HG03520 (cell line): ENCODE measurements around the gene SYCP2.
"Not testable (repeated sequence)": the region's sequence is repeated elsewhere in the genome, so short reads cannot be mapped to it uniquely, and the experiment has no call there.

Source experiments
- ATAC-seq: cut with Tn5 transposase; IDR thresholded peaks from one replicate; pipeline ENCODE4 v1.9.1; 2021; ENCODE audit warnings: mild to moderate bottlenecking, moderate library complexity; ENCODE audit not compliant: unreplicated experiment

SYCP2 gene, protein sequence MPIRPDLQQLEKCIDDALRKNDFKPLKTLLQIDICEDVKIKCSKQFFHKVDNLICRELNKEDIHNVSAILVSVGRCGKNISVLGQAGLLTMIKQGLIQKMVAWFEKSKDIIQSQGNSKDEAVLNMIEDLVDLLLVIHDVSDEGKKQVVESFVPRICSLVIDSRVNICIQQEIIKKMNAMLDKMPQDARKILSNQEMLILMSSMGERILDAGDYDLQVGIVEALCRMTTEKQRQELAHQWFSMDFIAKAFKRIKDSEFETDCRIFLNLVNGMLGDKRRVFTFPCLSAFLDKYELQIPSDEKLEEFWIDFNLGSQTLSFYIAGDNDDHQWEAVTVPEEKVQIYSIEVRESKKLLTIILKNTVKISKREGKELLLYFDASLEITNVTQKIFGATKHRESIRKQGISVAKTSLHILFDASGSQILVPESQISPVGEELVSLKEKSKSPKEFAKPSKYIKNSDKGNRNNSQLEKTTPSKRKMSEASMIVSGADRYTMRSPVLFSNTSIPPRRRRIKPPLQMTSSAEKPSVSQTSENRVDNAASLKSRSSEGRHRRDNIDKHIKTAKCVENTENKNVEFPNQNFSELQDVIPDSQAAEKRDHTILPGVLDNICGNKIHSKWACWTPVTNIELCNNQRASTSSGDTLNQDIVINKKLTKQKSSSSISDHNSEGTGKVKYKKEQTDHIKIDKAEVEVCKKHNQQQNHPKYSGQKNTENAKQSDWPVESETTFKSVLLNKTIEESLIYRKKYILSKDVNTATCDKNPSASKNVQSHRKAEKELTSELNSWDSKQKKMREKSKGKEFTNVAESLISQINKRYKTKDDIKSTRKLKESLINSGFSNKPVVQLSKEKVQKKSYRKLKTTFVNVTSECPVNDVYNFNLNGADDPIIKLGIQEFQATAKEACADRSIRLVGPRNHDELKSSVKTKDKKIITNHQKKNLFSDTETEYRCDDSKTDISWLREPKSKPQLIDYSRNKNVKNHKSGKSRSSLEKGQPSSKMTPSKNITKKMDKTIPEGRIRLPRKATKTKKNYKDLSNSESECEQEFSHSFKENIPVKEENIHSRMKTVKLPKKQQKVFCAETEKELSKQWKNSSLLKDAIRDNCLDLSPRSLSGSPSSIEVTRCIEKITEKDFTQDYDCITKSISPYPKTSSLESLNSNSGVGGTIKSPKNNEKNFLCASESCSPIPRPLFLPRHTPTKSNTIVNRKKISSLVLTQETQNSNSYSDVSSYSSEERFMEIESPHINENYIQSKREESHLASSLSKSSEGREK (N-terminal part only)

DNA sequence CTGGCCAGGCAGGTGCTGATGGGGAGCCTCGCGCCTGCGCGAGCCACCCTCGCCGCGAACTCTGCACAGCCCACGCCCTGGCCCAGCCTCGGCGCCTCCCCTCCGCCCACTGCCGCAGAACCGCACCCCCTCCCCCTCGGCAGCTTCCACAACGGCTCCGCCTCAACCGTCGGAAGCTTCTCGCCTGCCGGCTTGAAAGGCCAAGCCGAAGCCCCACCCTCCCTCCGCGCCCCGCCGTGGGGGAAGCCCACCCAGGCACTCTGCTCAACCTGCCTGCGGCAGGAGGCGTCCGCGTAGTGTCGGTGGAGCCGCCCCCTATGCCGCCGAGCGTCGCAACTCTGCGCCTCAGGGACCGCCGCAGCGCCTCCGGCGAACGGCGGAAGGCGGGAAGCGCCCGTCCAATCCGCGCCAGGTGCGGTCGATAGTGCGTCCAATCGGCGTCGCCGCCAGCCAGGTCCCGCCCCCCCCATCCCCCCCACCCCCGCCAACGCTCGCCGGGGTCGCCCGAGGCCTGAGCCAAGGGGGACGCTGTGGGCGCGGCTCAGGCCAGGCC lies at the start of gene SYCP2:
TSS of gene SYCP2 (minus strand) at position 342 of the 553 bp plus-strand sequence. CDS start 11,224 bp downstream, outside the sequence.
- ATAC-seq = peak; percentile 43

DNA sequence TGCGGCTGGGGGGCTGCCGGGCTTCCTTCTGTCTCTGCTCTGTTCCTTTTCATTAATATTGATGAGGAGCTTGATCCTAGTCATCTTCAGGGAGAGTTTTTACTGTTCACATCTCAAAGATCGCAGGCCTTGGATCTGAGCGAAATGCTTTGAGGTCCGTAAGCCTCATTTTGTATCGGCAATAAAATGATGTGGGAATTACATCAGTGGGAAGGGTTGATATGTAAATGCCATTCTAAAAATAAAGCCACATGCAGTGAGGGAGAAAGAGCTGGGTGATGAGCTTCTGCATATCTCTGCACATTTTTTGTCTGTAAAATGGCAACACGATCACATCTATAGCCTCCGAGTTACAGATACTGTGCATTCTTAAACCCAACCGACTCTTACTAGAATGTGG lies 49.6 kb upstream of the SYCP2 start:
- ATAC-seq = no peak

DNA sequence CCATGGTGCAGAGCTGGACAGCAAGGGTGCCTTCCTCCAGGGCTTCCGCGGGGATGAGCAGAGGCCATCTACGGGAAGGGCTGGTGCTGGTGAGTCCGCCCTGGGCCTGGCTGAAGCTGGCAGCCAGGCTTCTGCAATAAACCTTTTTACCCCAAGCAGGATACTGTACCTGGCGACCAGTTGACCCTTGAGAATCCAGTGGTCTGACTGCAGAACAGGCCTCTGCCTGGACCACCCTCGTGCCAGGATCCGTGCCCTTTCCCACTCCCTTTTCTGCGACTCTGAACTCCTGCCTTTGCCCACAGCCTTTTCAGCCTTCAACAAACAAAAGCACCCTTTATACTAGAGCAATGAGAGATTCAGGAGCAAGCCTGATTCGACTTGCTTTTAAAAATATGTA lies 43.6 kb upstream of the SYCP2 start:
- no peak for ATAC-seq

DNA sequence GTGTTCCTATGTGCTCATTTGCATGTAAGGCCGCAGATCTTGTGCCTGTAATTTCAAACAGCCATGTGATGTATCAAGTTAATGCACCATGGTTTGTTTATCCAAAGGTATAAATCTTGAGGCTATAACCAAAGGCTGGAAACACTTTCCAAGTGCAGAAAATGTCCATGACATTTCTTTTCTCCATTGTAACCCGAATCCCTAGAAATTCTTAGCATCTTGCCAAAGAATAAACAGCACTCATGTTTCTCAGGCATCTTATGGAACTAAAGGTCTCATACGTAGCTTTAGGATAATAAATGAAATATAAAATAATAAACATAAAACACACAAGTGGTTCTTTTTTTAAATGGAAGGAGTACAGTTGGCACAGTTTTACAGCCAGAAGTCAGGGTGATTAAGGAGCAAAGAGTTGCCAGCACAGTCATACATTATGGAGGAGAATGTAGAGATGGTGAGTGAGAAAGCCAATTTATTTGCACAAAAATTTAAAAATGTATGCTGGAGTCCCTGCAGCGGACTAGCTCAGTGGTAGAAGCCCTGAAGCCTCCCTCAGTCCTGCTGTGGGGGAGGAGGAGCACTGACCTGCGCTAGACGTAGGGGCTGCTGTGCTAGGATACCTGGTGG lies 42.8 kb upstream of the SYCP2 start:
- ATAC-seq = no peak

DNA sequence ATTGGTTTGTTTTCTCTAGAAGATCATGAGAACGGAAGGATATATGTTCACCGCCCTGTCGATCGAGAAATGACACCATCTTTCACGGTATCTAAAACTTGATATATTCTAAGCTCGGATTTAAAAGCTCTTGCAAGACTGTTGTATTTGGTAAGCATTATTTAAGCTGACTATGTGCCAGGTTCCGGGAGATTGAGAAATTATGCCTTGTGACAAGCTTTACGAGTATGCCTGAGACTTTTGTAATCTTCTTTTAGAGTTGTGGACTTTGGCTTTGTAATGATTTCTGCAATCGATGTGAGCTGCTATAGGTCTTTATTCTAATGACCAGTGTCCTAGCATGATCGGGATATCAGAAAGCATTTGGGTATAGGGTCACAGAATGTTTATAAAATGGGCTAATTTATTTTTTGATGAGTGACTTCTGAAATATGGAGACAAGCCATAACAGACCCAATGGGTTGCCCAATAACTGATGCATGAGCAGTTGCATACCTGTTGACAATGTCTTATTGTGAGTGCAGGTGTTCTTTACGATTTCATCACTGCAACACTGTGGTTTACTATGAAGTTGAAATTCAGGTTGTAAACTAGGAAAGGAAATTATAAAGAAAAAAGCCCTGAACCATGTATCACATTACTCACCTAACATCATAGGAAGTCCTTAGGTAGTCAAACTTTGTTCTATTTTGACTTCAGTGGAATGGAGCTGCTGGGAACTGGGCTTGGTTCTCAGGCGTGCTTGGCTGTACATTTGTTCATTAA lies 38.8 kb upstream of the SYCP2 start:
- no peak for ATAC-seq

DNA sequence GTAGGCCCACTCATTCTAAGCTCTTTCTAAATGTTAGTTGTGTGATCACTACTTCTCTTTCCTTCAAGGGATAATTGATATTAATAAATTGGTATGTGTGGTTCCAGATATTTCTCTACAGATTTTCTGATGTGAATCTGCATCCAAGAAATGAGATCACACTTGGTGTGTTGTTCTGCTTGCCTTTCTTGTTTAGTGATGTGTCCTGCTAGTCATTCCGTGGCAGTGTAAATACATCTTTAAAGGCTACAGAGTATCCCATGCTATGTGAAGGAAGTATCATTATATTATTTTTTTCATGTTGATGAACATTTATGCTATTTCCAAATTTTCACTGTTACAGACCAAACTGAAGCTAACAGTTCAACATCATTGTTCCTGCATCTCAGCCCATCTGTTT lies 38.0 kb upstream of the SYCP2 start:
- ATAC-seq = no peak

DNA sequence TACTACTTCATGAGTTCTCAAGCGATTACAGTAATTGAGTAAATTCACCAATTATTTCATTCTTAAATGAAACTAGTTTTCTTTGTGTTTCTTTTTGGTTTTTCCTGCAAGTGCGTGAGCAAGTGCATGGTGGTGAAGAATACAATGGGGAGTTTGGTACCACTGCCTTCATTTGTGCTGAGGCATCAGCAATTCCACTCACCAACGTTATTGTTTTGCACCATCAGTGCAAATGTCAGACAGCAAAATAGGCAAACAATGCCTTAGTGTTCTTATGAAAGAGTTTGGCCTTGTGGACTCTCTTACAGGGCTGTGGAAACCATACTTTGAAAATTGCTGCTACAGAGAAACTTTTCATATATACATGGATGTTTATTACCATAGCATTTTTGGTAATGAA lies 33.0 kb upstream of the SYCP2 start:
- no peak for ATAC-seq

DNA sequence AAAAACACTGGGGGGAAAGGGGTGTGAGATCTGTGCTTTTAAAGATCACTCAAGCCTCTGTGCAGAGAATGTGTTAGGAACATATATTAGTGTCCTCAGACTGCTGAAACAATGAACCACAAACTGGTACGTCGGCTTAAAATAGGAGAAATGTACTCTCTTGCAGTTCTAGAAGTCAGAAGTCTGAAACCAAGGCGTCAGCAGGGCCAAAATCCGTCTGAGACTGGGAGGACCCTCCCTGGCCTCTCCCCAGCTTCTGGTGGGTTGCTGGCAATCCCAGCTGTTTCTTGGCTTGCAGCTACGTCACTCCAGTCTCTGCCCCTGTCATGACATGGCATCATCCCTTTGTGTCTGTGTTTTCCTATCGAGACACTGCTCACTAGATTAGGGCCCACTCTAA lies 28.7 kb upstream of the SYCP2 start:
- ATAC-seq = no peak

DNA sequence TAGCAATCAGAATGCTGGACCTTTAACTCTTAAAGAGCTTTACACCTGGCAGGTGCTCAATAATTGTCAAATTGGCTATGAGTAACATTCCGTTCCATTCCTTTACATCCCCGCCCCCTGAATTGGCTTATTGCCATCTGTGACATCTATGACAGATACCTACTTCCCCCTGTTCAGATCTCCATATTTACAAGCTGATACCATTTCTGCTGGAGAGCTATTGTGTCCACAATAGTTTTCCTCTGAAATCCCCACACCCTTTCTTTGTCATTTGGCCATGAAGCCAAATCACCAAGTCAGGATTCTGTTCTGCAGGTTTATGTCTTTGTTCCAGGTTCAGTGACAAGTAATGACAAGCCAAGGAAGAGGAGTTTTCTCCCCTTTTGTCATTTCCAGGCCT lies 28.0 kb upstream of the SYCP2 start:
- no peak for ATAC-seq

DNA sequence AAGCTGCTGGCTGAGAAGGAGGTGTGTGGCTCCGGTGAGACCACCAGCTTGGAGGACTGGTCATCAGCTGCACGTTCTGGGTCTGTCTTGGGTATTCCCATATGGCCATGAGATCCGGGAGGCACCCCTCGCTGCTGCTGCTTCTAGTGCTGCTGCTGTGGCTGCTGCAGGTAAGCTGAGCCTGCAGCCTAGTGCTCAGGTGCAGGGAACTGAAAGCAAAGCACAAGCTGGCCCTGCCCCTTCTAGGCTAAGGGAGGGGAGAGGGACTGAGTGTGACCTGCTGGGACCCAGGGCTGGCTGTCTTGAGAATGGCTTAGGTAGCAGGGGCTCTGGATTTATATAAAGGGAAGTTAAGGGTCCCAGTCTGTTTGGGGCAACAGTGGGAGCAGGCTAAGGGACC lies 25.2 kb upstream of the SYCP2 start:
- ATAC-seq = no peak

DNA sequence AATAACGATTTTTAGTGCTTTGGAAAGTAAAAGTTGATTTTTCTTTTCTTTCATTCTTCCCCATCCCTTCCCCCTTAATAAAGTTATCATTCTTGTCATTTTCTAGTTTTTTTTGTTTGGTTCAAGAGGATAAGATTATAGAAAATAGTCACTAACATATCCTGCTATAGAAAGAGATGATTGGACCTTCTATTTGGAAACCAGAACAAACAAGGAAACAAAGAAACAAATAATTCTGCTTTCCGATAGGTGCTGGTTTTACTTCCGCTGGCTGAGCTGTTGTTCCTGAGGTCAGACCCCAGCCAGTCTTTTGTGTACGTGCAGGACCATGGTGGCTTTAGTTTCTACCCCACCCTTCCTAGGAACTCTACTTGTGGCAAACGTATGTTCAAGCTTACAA lies 24.7 kb upstream of the SYCP2 start, which contains the start of gene CDH26:
TSS of gene CDH26 (plus strand) at position 301 of the 400 bp plus-strand sequence. CDS start 304 bp downstream, outside the sequence.
- no peak for ATAC-seq

DNA sequence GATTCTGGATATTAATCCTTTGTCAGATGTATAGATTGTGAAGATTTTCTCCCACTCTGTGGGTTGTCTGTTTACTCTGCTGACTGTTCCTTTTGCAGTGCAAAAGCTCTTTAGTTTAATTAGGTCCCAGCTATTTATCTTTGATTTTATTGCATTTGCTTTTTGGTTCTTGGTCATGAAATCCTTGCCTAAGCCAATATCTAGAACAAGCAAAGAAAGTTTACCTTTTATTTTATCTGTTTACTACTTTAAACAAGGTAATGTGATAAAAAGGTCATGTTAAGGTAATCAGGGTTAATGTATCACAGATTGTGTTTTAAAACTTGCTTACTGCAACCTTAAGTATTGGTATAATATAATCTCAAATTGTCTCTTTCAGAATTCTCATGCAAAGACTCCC lies 24.1 kb upstream of the SYCP2 start:
- ATAC-seq = not testable (repeated sequence)

DNA sequence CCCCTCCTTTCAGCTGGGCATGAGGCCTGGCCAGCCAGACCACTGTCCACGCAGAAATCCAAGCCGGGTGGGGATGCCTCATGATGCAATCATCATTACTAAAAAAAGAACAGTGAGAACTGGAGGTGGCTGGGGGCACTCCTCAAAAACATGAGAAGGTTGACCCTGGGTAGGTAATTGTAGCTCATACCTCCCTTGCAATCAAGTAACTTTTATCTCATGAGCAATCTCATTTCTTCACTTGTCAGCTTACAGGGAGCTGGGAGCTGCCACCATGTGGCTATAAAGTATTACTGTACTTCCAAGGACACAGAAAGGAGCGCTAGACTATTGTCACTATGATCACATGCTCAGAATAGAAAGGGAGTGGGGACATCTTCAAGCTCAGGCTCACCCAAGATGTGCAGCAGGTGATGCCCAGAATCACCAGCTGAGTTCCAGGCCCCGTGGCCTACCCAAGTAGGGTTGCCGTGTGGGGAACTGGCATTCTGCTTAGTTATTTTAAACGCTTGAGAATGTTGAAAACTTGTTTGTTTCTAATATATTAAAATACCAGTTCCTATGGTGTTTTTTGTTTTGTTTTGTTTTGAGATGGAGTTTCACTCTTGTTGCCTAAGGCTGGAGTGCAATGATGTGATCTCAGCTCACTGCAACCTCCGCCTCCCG lies 21.8 kb upstream of the SYCP2 start:
- ATAC-seq = no peak

DNA sequence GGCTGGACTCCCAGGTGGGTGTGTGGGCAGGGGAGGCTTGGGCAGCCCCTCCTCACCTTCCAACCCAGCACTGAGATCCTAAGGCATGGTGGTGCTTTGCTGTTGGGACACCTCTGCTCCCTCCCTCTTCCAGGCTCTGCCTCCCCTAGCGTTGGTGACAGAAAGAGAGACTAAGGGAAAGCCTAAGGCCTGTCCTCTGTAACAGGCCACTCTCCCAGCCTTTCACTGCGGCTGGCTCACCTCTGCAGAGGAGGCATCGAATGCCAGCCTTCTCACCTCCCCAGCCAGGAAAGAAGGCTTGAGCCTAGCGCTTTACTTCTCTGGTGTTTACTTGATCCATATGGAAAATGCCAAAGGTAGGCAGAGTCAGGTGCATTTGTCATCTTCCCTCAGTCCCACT lies 21.3 kb upstream of the SYCP2 start:
- no peak for ATAC-seq

DNA sequence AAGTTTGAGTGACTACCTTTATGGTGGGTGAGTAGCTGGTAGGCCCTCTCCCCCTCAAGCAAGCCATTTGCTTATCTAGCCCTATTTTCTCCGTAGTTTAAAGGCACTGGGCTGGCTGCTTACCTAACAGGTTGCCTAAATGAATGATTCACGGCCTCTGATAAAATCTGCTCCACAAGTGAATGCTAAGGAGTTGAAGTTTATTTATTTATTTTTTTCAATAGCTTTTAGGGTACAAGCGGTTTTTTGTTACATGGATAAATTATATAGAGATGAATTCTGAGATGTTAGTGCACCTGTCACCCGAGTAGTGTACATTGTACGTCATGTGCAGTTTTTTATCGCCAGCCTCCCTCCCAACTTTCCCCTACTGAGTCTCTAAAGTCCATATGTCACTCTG lies 16.5 kb upstream of the SYCP2 start:
- no peak for ATAC-seq

DNA sequence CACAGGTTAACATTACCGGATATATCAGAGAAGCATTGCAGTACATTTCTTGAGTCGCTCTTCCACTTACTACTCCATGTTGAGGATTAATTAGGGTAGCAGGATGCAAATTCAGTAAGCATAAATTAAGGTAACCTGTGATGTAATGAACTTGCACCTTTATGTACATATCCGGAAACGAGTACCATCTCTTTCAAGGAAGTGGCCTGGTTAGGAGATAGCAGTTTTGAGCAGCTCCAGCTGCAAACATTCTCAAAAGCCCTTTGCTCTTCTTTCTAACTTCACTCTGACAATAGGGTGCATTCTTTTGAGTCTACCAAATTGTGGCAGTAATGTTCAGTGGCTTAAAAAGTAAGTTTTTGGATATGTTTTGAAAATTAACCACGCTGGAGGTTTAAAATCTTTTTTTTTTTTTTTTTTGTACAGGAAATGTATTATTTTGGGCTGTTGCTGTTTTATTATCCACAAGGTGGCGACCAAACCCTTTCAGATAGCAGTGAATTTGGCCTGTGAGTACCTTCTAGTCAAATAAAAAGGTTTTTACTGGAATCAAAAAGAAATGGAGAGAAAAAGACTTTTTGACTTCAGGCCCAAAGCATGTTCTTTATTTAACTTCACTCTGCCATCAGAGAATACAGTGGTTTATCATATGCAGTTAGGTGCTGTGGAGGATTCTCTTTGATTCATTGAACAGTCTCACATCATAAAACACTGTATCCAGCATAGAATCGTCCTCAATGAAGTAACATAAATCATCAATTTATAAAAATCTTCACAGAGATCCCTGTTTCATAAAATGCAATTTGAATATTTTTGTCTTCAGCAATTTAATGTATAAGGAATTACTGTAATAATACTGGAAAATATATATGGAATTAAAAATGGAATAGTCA lies 15.6 kb upstream of the SYCP2 start:
- ATAC-seq = no peak

DNA sequence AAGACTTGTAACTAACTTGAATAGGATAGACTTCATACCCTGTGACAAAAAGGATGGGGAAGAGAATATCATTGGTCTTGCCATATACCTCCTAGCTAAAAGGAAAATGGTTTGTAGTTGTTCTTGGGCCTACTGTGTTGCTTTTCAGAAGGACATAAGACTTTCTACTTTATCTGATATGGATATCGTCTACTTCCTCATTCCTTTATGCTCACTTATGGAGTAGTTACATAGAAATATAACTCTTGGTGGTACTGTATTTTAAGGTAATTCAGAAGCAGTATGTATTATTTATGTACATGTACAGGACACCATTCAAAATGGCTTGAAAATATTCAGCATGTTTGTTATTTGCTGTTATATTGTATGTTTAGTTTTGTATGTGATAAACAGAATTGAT lies 14.8 kb upstream of the SYCP2 start:
- ATAC-seq = no peak

DNA sequence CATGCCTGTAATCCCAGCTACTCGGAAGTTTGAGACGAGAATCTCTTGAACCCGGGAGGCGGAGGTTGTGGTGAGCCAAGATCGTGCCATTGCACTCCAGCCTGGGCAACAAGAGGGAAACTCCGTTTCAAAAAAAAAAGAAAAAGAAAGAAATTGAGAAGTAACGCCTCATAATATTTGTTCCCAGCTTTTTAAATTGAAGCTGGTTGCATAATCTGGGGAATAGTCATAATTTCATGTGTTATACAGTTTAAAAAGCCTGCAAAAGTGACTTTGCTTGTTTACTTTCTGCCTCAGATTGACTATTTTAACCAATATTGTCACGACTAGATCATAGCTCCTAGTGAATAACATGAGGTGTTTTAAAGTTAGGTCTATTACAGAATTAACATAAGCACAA lies 13.9 kb upstream of the SYCP2 start:
- no peak for ATAC-seq
